Breast epithelium (tissue), 3 donors: ENCODE data around the gene B4GALNT4.

Source experiments
- POLR2A ChIP-seq: fragments of 450-650 bp; IDR thresholded peaks from one replicate; pipeline ENCODE4 v1.6.1; 2016; ENCODE audit warnings: antibody characterized with exemption, mild to moderate bottlenecking, moderate library complexity
- TF ChIP-seq, protein P1 (sequence below), 3 donors: fragments of 450-650 bp; IDR thresholded peaks; one replicate each; pipeline ENCODE4 v1.5.1; 2016 to 2017; ENCODE audit warnings: antibody characterized with exemption in 3 of 3, mild to moderate bottlenecking in 3 of 3, moderate library complexity in 3 of 3

DNA sequence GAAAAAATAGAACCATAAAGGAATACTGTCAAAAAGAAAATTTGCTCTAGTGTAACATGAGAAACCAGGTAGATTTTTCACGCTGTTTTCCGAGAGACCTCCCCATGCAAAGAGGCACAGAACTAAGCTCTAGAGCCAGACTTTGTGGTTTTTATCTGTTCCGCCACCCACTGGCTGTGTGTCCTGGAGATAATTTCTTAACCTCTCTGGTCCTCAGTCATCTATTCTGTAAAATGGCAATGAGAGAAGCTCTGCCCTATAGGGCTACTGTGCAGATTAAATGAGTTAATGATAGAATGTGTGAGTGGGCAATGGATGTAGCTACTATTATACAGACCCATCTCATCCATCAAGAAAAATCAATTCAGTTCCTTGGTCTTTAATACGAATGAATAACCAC, 54.9 kb downstream of the B4GALNT4 start:
- TF ChIP-seq, protein P1, sequence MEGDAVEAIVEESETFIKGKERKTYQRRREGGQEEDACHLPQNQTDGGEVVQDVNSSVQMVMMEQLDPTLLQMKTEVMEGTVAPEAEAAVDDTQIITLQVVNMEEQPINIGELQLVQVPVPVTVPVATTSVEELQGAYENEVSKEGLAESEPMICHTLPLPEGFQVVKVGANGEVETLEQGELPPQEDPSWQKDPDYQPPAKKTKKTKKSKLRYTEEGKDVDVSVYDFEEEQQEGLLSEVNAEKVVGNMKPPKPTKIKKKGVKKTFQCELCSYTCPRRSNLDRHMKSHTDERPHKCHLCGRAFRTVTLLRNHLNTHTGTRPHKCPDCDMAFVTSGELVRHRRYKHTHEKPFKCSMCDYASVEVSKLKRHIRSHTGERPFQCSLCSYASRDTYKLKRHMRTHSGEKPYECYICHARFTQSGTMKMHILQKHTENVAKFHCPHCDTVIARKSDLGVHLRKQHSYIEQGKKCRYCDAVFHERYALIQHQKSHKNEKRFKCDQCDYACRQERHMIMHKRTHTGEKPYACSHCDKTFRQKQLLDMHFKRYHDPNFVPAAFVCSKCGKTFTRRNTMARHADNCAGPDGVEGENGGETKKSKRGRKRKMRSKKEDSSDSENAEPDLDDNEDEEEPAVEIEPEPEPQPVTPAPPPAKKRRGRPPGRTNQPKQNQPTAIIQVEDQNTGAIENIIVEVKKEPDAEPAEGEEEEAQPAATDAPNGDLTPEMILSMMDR (IDR thresholded peaks at IDR 0.05), result no peak
- TF ChIP-seq POLR2A, result no peak
